Activated T-helper 1 cell treated with anti-CD3 and anti-CD28 coated beads, Interleukin-12 subunit alpha, Interleukin-12 subunit beta, Interleukin-2, Interleukin-4 antibody, amounts not matched to agents 30 ng/mL and 10 ng/mL and 1 ng/mL, durations not matched to agents 14 hours and 24 hours and 36 hours (primary cell): ENCODE results near the gene DSTN. TPM values are rescaled to one million over a fixed set of nuclear protein-coding genes. Genes with fewer than 3 reads are reported as not detected.
A peak's percentile ranks its signal among the peaks of the same experiment; 100 is the strongest.

Source experiments
- DNase-seq: peaks from one replicate; pipeline ENCODE4 v3.0.0; 2021; ENCODE audit warnings: low spot score
- H3K27ac Mint-ChIP-seq: one replicate; pipeline ENCODE4 v1.8.0; 2021; ENCODE audit warnings: mild to moderate bottlenecking, mixed read lengths
- H3K27me3 Mint-ChIP-seq: one replicate; pipeline ENCODE4 v1.8.0; 2022; ENCODE audit warnings: mild to moderate bottlenecking, moderate library complexity, mixed read lengths; ENCODE audit not compliant: insufficient read depth
- H3K36me3 Mint-ChIP-seq: one replicate; pipeline ENCODE4 v1.8.0; 2021; ENCODE audit warnings: low read depth, mixed read lengths
- H3K4me1 Mint-ChIP-seq: one replicate; pipeline ENCODE4 v1.8.0; 2021; ENCODE audit warnings: low read depth, mixed read lengths
- H3K4me3 Mint-ChIP-seq: one replicate; pipeline ENCODE4 v1.8.0; 2021; ENCODE audit warnings: mild to moderate bottlenecking, moderate library complexity, mixed read lengths
- H3K9me3 Mint-ChIP-seq: one replicate; pipeline ENCODE4 v1.8.0; 2021; ENCODE audit warnings: mixed read lengths
- intact Hi-C: fragments of 100-400 bp; cut with micrococcal nuclease; formaldehyde crosslinking; loops from one replicate; pipeline ENCODE4 v1.15.1; 2024
- total RNA-seq: library from RNA; stranded (reverse); gene quantifications from 2 replicates; pipeline ENCODE4 v1.2.3, GENCODE V29; 2022

The DSTN gene
- total RNA-seq, 1 donor from 2014 or later = 58.2 TPM

DNA sequence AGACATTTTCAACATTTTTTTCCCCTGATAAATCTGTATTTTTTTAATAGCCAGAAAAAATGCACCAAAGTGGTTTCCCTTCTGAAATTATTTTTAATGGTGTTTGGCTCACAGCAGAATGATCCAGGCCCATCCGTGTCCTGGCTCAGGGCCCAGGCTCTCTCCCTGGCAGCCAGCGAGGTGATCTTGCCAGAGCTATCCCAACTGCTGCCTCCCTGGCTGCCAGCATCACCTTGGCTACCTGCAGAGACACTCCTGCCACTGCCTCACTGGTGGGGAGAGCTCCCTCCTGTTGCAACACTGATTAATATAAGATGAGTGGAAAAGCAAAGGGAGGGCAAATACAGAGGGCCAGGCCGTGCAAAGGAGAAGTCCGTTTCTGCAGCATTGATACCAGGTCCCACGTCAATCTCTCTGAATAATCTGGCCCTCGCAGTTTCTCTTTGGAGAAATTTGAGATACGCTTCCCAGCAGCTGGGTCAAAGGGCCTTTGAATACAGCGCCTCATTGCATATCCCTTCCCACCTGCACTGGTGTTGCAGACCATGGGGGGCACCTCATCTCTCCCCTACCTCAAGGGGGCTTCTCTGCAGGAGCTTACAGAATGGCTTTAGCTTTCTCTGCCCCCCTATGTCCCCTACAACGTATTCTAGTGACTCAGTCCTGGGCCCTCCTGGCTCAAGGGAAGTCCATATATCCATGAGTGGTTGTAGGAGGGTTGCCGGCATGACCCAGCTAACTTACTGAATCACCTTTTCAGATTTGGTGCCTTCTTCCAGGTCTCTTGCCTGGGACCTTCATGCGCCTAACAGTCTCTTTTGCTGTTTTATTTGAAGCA, 12.8 kb upstream of the DSTN start:
- Mint-ChIP-seq H3K27me3 (no peaks in the 10 kb centered on the region), H3K4me1 (peaks cover 43% of the 10 kb centered on the region), H3K36me3 (no peaks in the 10 kb centered on the region), H3K4me3 (no peak overlapping the region), H3K27ac (peak overlapping the region; percentile 37), H3K9me3 (no peaks in the 10 kb centered on the region)
- DNase-seq = no peak
- intact Hi-C loops = loop anchor here (5.0 kb wide), 1 partner anchor 340 kb away; no protein-coding TSS in a partner anchor

- Mint-ChIP-seq H3K36me3 (no peaks in the 10 kb centered on the region), H3K27ac (peak overlapping the region; percentile 95)
- intact Hi-C loops = loop anchor here (1.0 to 5.0 kb wide), 7 partner anchors 12 to 580 kb away; partner anchors contain the start of genes KAT14, PET117 and SNX5
Observed at GRCh38 chr20:17557675-17558006, 12.2 kb upstream of the DSTN start.

DNA sequence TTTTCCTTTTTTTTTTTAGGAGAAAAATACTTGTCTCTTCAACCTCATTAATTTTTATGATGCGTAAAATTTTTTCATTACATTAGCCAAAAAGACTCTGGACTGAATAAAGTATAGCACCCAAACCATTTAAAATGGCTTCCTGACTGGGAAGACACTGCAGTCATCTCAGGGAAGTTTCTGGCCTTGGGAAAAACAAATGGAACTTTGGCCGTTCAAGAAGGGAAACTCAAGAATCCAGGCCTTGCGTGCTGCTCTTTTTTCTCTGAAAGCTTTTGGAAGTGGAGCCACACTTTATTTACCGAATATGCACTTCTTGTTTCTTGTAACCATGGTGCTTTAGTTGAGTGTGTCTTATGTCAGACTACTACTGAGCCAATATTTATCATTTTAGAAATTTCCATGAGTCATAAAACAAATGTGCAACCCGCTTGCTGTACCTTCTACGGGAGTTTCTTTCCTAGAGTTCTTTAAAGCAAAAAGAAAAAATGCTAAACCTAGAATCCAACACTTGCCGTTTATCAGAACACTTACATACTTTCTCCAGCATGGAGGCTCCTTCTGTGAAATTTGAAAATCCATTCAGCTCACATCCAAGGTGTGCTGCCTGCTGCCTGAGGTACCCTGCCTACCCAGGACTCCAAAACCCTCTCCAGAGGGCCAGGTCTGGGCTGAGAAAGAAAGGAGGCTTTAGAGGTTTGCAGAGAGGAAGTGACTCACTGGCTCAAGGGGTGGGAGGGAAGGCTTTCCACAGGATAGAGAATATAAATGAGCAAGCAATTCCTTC, 11.5 kb upstream of the DSTN start:
- peak overlapping the region; percentile 95 for H3K27ac Mint-ChIP-seq
- no peak for DNase-seq

More at GRCh38 chr20:17557675-17558006, 12.2 kb upstream of the DSTN start:
- H3K27me3 Mint-ChIP-seq = no peaks in the 10 kb centered on the region
- no peak for DNase-seq
- H3K4me1 Mint-ChIP-seq = peaks cover 43% of the 10 kb centered on the region
- H3K4me3 Mint-ChIP-seq = no peak overlapping the region
- no peaks in the 10 kb centered on the region for H3K9me3 Mint-ChIP-seq

GRCh38 chr20:17558941-17559304, 11.0 kb upstream of the DSTN start:
- H3K4me3 Mint-ChIP-seq = peak overlapping the region; percentile 71
- no peaks in the 10 kb centered on the region for H3K9me3 Mint-ChIP-seq
- peak overlapping the region; percentile 95 for H3K27ac Mint-ChIP-seq
- H3K36me3 Mint-ChIP-seq = no peaks in the 10 kb centered on the region
- intact Hi-C loops = loop anchor here (1.0 to 5.0 kb wide), 7 partner anchors 10 to 578 kb away; partner anchors contain the start of genes KAT14, PET117 and SNX5
- DNase-seq = no peak
- peaks cover 43% of the 10 kb centered on the region for H3K4me1 Mint-ChIP-seq
- peaks cover 3% of the 10 kb centered on the region for H3K27me3 Mint-ChIP-seq

More for the DNA sequence above, 11.5 kb upstream of the DSTN start:
- Mint-ChIP-seq H3K4me1 (peaks cover 43% of the 10 kb centered on the region), H3K27me3 (no peaks in the 10 kb centered on the region), H3K4me3 (peak overlapping the region; percentile 71), H3K36me3 (no peaks in the 10 kb centered on the region), H3K9me3 (no peaks in the 10 kb centered on the region)
- intact Hi-C loops = loop anchor here (1.0 to 5.0 kb wide), 7 partner anchors 11 to 579 kb away; partner anchors contain the start of genes KAT14, PET117 and SNX5

- Mint-ChIP-seq H3K27ac (no peak overlapping the region), H3K4me1 (peaks cover 43% of the 10 kb centered on the region), H3K9me3 (no peaks in the 10 kb centered on the region), H3K36me3 (no peaks in the 10 kb centered on the region), H3K27me3 (peaks cover 4% of the 10 kb centered on the region), H3K4me3 (no peak overlapping the region)
- intact Hi-C loops = loop anchor here (5.0 kb wide), 1 partner anchor 338 kb away; no protein-coding TSS in a partner anchor
- no peak for DNase-seq
Observed at GRCh38 chr20:17559338-17559737, 10.5 kb upstream of the DSTN start.

- H3K4me3 Mint-ChIP-seq = peak overlapping the region; percentile 39
- H3K9me3 Mint-ChIP-seq = no peaks in the 10 kb centered on the region
- no peaks in the 10 kb centered on the region for H3K36me3 Mint-ChIP-seq
- DNase-seq = no peak
- H3K27me3 Mint-ChIP-seq = peaks cover 7% of the 10 kb centered on the region
- peaks cover 43% of the 10 kb centered on the region for H3K4me1 Mint-ChIP-seq
- H3K27ac Mint-ChIP-seq = peak overlapping the region; percentile 82
- intact Hi-C loops = loop anchor here (1.0 kb wide), 1 partner anchor 266 kb away; no protein-coding TSS in a partner anchor
Observed at GRCh38 chr20:17560344-17561074, 9.4 kb upstream of the DSTN start.

DNA sequence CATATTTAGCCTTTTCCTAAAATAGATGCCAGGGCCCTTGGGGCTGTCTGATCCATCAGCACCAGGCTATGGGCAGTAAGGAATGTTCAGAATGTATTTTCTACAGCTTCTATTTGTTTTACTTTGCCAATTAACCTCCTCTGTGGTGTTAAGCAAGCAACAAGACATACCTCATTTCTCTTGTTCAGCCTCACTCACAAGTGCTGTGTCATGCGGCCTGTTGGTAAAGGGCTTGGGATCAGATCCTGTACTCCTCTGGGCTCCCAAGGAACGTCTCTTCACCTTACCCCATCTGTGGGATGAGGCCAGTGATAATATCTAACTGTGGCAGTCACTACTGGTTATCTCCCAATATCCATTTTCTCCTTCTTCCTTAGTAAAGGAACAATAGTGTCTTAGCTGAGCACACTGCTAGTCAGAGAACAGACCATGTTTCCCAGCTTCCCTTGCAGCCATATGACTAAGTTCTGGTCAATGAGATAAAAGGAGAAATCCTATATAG, 7.0 kb upstream of the DSTN start:
- no peaks in the 10 kb centered on the region for H3K9me3 Mint-ChIP-seq

DNA sequence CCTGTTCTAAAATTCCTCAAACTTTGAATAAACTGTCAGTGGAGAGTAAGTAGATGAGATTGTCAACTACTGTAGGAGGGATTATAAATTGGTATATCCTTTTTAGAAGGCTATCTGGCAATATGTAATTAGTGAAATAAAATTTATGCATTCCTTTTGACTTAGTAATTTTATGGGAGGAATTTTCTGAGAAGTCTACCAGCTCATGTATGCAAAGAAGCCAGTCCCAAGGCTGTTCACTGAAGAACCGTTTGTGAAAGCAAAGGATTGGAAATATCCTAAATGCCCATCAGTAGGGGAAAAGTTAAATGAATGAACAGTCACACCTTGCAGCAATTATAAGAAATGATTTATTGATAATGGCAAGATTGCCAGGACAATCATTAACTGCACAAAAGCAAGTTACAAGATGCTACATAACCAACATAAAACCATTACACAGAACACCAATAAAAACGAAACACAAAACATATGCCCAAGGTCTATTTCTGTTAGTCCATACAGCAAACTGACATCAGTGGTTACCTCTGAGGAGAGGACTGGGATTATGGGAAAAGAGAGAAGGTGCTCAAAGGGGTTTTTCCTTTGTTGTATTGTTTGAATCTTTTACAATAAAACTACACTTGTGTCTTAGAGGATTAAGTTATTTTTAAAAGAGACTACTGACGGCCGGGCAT, 4.6 kb upstream of the DSTN start:
- no peaks in the 10 kb centered on the region for H3K36me3 Mint-ChIP-seq
- H3K4me1 Mint-ChIP-seq = peaks cover 12% of the 10 kb centered on the region
- no peak for DNase-seq
- H3K27me3 Mint-ChIP-seq = peaks cover 12% of the 10 kb centered on the region
- no peaks in the 10 kb centered on the region for H3K9me3 Mint-ChIP-seq
- H3K27ac Mint-ChIP-seq = no peak overlapping the region
- H3K4me3 Mint-ChIP-seq = no peak overlapping the region
- intact Hi-C loops = no loop called here

More for the DNA sequence above, 7.0 kb upstream of the DSTN start:
- Mint-ChIP-seq H3K4me1 (peaks cover 36% of the 10 kb centered on the region), H3K4me3 (no peak overlapping the region), H3K36me3 (no peaks in the 10 kb centered on the region), H3K27me3 (peaks cover 9% of the 10 kb centered on the region), H3K27ac (no peak overlapping the region)
- DNase-seq = no peak
- intact Hi-C loops = no loop called here

GRCh38 chr20:17566345-17566744, 3.5 kb upstream of the DSTN start:
- no peak for DNase-seq
- Mint-ChIP-seq H3K27me3 (peaks cover 12% of the 10 kb centered on the region), H3K36me3 (no peaks in the 10 kb centered on the region), H3K4me1 (peaks cover 8% of the 10 kb centered on the region), H3K9me3 (no peaks in the 10 kb centered on the region), H3K27ac (no peak overlapping the region), H3K4me3 (no peak overlapping the region)
- intact Hi-C loops = no loop called here

GRCh38 chr20:17568045-17568788, 1.7 kb upstream of the DSTN start:
- intact Hi-C loops = no loop called here
- H3K4me1 Mint-ChIP-seq = peaks cover 19% of the 10 kb centered on the region
- H3K27ac Mint-ChIP-seq = peak overlapping the region; percentile 20

DNA sequence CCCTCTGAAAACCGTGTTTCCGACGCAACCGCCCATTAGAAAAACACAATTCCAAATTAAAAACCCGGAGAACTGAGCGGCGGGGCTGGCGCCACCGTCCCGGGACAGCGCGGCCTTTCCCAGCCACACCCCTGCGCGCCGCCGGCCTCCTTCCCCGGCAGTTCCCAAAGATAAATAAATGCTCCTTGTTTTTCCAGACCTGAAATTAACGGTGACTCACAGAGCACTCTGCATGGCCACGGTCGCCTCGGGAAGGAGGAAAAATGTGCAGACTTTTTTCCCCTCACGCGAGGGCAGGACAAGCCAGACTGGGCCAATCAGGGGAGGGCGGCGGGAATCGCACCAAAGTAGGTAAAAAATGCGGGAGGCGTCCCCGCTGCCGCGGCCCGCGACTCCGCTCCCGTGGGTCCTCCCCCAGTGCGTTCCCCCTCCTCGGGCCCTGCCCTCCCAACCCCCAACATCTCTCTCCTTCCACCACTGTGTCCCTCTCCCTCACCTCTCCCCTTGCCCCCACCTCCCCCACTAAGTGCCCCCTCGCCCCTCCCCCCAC, 828 bp upstream of the DSTN start:
- DNase-seq = peak; percentile 6
- Mint-ChIP-seq H3K27ac (no peak overlapping the region), H3K9me3 (no peaks in the 10 kb centered on the region), H3K36me3 (peaks cover 2% of the 10 kb centered on the region), H3K27me3 (peaks cover 8% of the 10 kb centered on the region), H3K4me3 (peak overlapping the region; percentile 94), H3K4me1 (peaks cover 19% of the 10 kb centered on the region)
- intact Hi-C loops = loop anchor here (1.0 kb wide), 3 partner anchors 11 to 938 kb away; partner anchors contain the start of genes RRBP1 and SEC23B

More at GRCh38 chr20:17568045-17568788, 1.7 kb upstream of the DSTN start:
- H3K4me3 Mint-ChIP-seq = peak overlapping the region; percentile 68
- H3K27me3 Mint-ChIP-seq = peaks cover 12% of the 10 kb centered on the region
- no peak for DNase-seq
- peaks cover 2% of the 10 kb centered on the region for H3K36me3 Mint-ChIP-seq
- H3K9me3 Mint-ChIP-seq = no peaks in the 10 kb centered on the region
